ENCODE data around the gene FYN.

- no peak for TF ChIP-seq EGR1 (IDR thresholded peaks at IDR 0.05; ENCODE audit: low read depth)
- TF ChIP-seq MAX (IDR thresholded peaks at IDR 0.05) = no peak
- TF ChIP-seq POLR2A (IDR thresholded peaks at IDR 0.05; ENCODE audit: borderline replicate concordance, extremely low read depth, insufficient read depth, insufficient read length) = no peak
- TF ChIP-seq EZH2phosphoT487 (IDR thresholded peaks at IDR 0.05; ENCODE audit: borderline replicate concordance) = no peak
- no peak for TF ChIP-seq CTCF (IDR thresholded peaks at IDR 0.05 in 2 of 3, conservative IDR thresholded peaks at IDR 0.05 in 1 of 3; ENCODE audit: borderline replicate concordance in 1 of 3, insufficient read depth in 1 of 3, low read depth in 2 of 3, low read length in 2 of 3)
- TF ChIP-seq POLR2AphosphoS5 (IDR thresholded peaks at IDR 0.05; ENCODE audit: low read depth, low read length) = no peak
- TF ChIP-seq YY1 (IDR thresholded peaks at IDR 0.05; ENCODE audit: extremely low read depth, insufficient replicate concordance, low read depth, low read length) = no peak
- no peak for TF ChIP-seq EZH2 (IDR thresholded peaks at IDR 0.05)
- no peak for TF ChIP-seq REST (IDR thresholded peaks at IDR 0.05; ENCODE audit: low read depth)
- TF ChIP-seq ZNF274 (IDR thresholded peaks at IDR 0.05; ENCODE audit: low read depth, low read length) = no peak
- no peak for TF ChIP-seq RAD21 (IDR thresholded peaks at IDR 0.05; ENCODE audit: low read depth)
These were observed 158.6 kb downstream of the FYN start for GRCh38 chr6:111714416-111715270.
